Rectal smooth muscle tissue (tissue), 1 donor: Measurements from ENCODE around the gene MACROD1.

Experiments used
- H3K27ac ChIP-seq: one replicate; pipeline ENCODE4 v1.7.0; 2013; ENCODE audit warnings: low read depth, low read length, inconsistent platforms
- H3K27me3 ChIP-seq: one replicate; pipeline ENCODE4 v1.7.0; 2013; ENCODE audit warnings: low read length; ENCODE audit not compliant: control insufficient read depth, insufficient read depth
- H3K36me3 ChIP-seq: one replicate; pipeline ENCODE4 v1.7.0; 2013; ENCODE audit warnings: low read length; ENCODE audit not compliant: control insufficient read depth, insufficient read depth
- H3K4me1 ChIP-seq: one replicate; pipeline ENCODE4 v1.7.0; 2013; ENCODE audit warnings: low read length; ENCODE audit not compliant: control insufficient read depth, insufficient read depth
- H3K4me3 ChIP-seq: one replicate; pipeline ENCODE4 v1.7.0; 2013; ENCODE audit warnings: low read length
- H3K9ac ChIP-seq: one replicate; pipeline ENCODE4 v1.7.0; 2013; ENCODE audit warnings: low read length

Gene MACROD1

DNA sequence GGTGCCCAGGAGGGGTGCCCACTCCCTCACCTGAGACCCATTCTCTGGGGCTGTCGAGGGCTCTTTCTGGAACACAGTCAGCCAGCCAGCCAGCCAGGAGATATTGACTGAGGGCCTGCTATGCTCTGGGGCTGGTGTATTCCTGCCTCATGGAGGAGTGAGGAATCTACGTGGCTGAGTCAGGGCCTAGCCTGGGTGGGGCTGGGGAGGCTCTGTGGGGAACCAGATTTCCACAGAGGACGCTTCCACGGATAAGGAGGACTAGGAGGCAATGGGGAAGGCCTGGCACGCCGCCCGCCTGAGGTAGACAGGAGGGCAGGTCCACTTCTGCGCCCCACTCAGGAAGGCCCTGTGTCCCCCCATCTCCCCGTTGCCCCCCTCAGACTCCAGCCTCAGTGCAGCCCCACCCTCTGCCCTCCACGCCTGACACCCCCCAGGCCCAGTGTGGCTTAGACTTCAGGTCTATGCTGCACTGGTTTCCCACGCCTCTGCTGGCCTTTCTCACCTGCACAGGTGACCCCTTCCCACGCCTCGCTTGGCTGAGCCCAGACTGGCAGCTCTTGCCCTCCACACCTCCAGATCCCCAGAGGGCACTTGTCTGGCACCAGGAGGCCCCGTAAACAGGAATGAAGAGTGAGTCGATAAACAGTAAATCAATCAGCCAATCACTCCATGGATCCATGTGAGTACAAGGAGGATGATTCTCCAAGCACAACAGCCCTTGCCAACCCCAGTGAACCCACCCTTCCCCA lies 37.5 kb downstream of the MACROD1 start:
- no peak overlapping the region for H3K9ac ChIP-seq
- no peak overlapping the region for H3K4me3 ChIP-seq
- H3K27me3 ChIP-seq: no peaks in the 10 kb centered on the region
- no peak overlapping the region for H3K27ac ChIP-seq
- no peaks in the 10 kb centered on the region for H3K4me1 ChIP-seq
- H3K36me3 ChIP-seq: no peaks in the 10 kb centered on the region

GRCh38 chr11:64127267-64128072 lies 38.4 kb downstream of the MACROD1 start:
- Histone ChIP-seq H3K27ac (no peak overlapping the region), H3K9ac (no peak overlapping the region), H3K4me3 (no peak overlapping the region), H3K36me3 (no peaks in the 10 kb centered on the region), H3K4me1 (no peaks in the 10 kb centered on the region), H3K27me3 (no peaks in the 10 kb centered on the region)

DNA sequence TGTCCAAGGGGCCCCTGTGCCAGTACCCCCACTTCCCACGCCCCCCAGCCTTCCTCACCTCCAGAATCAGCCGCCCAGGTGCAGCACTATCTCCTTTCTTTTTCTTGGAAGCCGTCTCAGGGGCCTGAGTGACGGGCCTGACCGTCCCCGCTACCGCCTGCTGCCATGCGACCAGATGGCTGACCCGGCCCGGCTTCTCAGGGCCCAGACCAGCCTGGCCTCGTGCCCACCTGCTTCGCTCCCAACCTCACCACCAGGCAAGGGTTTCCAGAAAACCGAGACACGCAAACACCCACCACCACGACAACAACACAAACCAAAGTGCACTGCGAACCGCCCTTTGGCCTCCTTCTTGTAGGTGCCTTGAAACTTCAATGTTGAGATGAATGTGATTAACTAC lies 39.1 kb downstream of the MACROD1 start:
- Histone ChIP-seq H3K27ac (no peak overlapping the region), H3K4me1 (no peaks in the 10 kb centered on the region), H3K36me3 (no peaks in the 10 kb centered on the region), H3K9ac (no peak overlapping the region), H3K4me3 (no peak overlapping the region), H3K27me3 (no peaks in the 10 kb centered on the region)

DNA sequence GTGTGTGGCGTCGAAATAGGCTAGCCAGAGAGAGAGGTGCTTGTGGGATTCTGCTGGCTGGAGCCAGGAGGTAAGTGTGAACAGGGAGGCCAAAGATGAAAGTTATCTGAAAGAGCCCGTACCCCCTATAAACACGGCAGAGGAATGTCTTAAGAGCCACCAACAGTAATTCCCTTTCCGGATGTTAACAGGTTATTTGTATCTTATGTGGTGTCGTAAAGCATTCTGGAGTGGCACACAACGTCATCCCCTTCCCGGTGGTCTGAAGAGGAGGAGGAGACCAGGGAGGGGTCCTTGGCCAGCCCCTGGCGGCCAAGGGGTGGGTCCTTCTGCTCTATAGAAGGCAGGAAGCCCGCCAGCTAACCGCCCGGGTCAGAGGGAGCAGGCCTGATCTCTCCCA lies 39.5 kb downstream of the MACROD1 start:
- Histone ChIP-seq H3K27ac (no peak overlapping the region), H3K27me3 (no peaks in the 10 kb centered on the region), H3K4me3 (no peak overlapping the region), H3K4me1 (no peaks in the 10 kb centered on the region), H3K9ac (no peak overlapping the region), H3K36me3 (no peaks in the 10 kb centered on the region)

DNA sequence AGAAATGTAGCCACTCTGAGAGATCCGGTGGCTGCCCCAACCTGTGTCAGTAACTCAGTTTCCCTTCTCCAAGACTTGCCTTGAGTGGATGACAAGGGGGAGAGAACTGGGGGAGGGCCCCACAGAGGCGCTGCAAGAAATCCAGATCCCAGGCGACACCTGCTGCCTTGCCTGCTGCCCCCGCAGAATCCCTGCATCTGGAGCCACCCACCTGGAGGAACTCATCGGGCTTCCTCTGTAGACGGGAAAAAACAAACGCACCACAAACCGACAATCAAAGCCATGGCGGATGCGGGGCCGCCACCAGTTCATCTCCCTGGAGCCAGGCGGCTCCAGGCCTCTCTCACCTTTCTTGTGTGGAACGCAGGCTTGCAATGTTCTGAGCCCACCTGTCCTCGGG lies 40.2 kb downstream of the MACROD1 start:
- no peaks in the 10 kb centered on the region for H3K27me3 ChIP-seq
- no peak overlapping the region for H3K27ac ChIP-seq
- peaks cover 6% of the 10 kb centered on the region for H3K4me1 ChIP-seq
- no peaks in the 10 kb centered on the region for H3K36me3 ChIP-seq
- no peak overlapping the region for H3K4me3 ChIP-seq
- H3K9ac ChIP-seq: no peak overlapping the region

GRCh38 chr11:64124147-64124546 lies 41.8 kb downstream of the MACROD1 start:
- no peaks in the 10 kb centered on the region for H3K36me3 ChIP-seq
- no peak overlapping the region for H3K27ac ChIP-seq
- H3K4me1 ChIP-seq: peaks cover 7% of the 10 kb centered on the region
- H3K4me3 ChIP-seq: no peak overlapping the region
- H3K27me3 ChIP-seq: no peaks in the 10 kb centered on the region
- no peak overlapping the region for H3K9ac ChIP-seq

DNA sequence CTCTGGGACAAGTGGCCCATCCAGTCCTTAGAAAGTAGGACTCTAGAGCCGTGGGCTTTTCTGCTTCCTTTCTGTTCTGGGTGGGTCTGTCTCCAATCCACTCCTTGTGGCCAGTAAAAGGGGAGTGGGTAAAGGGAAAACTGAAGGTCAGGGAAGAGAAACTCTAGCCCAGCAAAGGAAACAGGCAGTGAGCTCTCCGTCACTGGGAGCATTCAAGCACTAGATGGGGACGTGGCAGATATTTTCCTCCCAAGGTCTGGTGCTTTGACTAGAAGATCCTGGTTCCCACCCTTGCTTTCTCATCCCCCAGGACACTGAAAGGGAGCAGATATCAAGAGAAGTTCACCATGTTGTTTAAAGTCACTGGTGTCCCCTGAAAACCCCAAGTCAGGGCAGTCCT lies 42.2 kb downstream of the MACROD1 start:
- H3K9ac ChIP-seq: no peak overlapping the region
- H3K36me3 ChIP-seq: no peaks in the 10 kb centered on the region
- no peaks in the 10 kb centered on the region for H3K27me3 ChIP-seq
- H3K4me3 ChIP-seq: no peak overlapping the region
- H3K27ac ChIP-seq: no peak overlapping the region
- H3K4me1 ChIP-seq: peaks cover 7% of the 10 kb centered on the region

GRCh38 chr11:64122411-64123410 lies 43.2 kb downstream of the MACROD1 start:
- Histone ChIP-seq H3K4me1 (peaks cover 7% of the 10 kb centered on the region), H3K36me3 (no peaks in the 10 kb centered on the region), H3K9ac (no peak overlapping the region), H3K4me3 (no peak overlapping the region), H3K27me3 (no peaks in the 10 kb centered on the region), H3K27ac (peak overlapping the region; percentile 16)

- Histone ChIP-seq H3K36me3 (no peaks in the 10 kb centered on the region), H3K27ac (peak overlapping the region; percentile 25), H3K4me3 (no peak overlapping the region), H3K9ac (no peak overlapping the region), H3K27me3 (no peaks in the 10 kb centered on the region), H3K4me1 (peaks cover 7% of the 10 kb centered on the region)
These were observed 44.1 kb downstream of the MACROD1 start for GRCh38 chr11:64121663-64122410.

- no peaks in the 10 kb centered on the region for H3K27me3 ChIP-seq
- H3K4me3 ChIP-seq: no peak overlapping the region
- H3K27ac ChIP-seq: peak overlapping the region; percentile 49
- no peaks in the 10 kb centered on the region for H3K36me3 ChIP-seq
- H3K9ac ChIP-seq: no peak overlapping the region
- H3K4me1 ChIP-seq: peaks cover 7% of the 10 kb centered on the region
These were observed 44.9 kb downstream of the MACROD1 start for GRCh38 chr11:64120951-64121569.

DNA sequence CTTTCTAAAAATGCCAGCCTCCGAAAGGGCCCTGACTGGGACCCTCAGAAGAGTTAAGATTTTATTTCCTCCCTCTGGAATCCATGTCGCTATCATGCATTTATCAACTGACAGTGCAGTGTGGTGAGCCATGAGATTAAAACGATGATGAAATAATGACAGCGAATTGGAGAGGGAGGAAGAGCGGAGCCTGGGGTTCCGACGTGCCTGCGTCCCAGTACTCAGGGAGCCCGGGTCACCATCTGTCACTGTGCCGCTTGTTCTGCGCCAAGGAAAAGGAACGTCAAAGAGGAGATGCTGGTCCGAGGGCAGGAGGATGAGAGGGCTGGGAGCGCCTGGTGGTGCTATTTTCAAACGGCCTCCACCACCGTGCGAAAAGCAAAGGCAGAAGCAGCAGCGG lies 46.2 kb downstream of the MACROD1 start:
- peaks cover 12% of the 10 kb centered on the region for H3K4me1 ChIP-seq
- no peaks in the 10 kb centered on the region for H3K27me3 ChIP-seq
- no peak overlapping the region for H3K4me3 ChIP-seq
- H3K36me3 ChIP-seq: no peaks in the 10 kb centered on the region
- no peak overlapping the region for H3K9ac ChIP-seq
- no peak overlapping the region for H3K27ac ChIP-seq
